NOMO-1 (cell line): ENCODE data around the gene SLC22A13.
"Not testable (repeated sequence)": the region's sequence is repeated elsewhere in the genome, so short reads cannot be mapped to it uniquely, and the experiment has no call there.

Experiments used
- DNase-seq, 2 experiments: peaks; one replicate each; lab custom pipeline; 2025; ENCODE audit not compliant: unreplicated experiment in 2 of 2; lab: John Stamatoyannopoulos, UW

SLC22A13 gene

DNA sequence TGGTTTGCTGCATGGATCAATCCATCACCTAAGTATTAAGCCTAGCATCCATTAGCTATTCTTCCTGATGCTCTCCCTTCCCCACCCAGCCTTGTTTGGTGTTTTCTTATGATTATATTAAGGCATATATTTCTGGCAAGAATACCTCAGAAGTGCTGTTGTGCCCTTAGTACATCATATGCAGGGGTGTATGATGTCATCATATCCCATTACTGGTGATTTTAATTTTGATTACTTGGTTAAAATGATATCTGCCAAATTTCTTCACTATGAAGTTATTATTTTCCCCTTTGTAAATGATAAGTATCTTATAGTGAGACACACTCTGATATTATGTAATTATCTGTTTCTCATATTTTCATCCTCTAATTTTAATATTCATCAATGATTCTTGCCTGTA, 31.9 kb downstream of the SLC22A13 start:
- DNase-seq, result no peak

DNA sequence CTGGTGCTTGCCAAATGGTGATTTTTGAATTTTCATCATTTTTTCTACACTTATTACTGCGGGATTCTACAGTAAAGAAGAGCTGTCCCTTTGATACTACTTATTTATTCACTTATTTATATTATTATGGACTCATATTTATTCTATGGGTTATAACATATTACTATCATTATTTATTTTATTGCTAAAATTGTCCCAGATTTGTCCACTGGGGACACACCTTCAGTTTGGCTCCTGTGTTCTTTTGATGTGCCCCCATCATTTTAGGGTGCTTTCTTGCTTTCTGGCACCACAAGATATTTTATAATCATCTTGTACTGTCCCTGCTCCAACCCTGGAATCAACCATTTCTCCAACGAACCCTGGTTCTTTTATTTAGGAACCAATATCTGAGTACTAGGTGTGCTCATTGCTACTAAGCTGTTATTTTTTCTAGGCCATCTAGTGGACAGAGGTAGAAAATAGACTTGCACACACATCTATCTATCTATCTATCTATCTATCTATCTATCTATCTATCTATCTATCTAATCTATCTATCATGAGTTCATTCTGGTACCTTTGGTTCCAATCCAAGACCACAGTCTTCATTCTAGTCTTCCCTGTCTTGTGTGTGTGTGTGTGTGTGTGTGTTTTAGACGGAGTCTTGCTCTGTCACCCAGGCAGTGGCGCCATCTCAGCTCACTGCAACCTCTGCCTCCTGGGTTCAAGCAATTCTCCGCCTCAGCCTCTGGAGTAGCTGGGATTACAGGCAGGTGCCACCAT, 32.5 kb downstream of the SLC22A13 start:
- no peak for DNase-seq

DNA sequence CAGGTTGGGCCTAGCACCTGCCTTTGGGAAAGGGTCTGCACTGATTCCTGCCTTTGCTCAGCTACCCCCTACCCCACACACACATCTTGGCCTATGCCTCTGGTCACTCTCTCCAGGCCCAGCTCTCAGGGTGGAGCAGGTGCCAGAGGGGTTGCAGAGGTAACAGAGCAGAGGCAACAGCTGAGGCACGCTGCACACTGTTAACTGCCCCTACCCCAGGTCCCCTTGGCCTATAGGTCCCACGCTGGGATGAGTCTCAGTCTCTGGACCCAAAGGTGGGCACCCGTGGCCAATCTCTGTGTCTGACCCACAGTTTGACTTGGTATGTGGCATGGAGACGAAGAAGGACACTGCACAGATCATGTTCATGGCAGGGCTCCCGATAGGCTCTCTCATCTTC, 41.3 kb downstream of the SLC22A13 start:
- no peak for DNase-seq

DNA sequence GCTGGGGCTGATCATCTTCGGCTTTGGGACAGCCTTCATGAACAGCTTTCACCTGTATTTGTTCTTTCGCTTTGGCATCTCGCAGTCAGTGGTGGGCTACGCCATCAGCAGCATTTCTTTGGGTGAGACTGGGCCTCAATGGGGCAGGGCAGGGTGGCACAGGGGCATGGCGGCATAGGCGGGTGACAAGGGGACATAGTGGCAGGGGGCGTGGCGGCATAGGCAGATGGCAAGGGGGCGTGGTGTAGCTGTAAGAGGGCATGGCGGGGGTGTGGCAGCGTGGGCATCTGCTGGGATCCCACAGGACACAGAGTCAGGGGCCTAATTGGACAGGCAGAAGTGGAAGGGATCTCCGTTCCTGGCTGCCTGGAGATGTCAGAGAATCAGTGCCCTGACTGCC, 42.0 kb downstream of the SLC22A13 start:
- DNase-seq, result no peak

DNA sequence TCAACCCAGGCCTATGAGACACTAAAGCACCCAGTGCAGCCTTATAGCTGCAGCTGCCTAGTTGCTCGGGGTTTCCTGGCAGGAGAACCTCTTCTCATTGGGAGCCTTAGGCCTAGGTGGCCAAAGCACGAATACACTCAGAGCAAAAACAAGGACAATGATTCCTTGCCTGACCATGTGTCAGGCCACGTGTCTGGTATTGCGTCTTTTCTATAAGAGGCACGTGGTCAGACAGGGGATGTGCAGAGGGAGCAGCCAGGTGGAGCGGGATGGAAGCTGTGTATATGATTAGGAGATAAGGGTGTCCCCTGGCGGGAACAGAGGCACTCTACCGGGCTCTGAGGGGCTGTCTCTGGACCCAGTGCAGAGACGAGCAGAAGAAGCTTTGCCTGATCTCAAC, 42.8 kb downstream of the SLC22A13 start:
- no peak for DNase-seq

DNA sequence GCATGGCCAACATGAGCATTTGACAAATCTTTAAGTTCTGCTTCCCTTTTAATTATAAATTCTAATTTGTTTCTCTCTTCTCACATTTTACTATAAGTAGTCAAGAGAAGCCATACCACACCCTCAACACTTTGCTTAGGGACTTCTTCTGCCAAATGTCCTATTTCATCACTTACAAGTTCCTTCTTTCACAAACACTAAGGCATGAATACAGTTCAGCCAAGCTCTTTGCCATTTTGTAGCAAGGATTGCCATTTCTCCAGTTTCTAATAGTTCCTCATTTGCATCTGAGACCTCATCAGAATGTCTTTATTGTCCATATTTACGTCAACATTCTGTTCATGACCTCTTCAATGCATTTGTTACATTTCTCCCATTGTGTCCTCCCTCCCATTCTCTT, 45.9 kb downstream of the SLC22A13 start:
- DNase-seq, result peak; percentile 75 to 90

DNA sequence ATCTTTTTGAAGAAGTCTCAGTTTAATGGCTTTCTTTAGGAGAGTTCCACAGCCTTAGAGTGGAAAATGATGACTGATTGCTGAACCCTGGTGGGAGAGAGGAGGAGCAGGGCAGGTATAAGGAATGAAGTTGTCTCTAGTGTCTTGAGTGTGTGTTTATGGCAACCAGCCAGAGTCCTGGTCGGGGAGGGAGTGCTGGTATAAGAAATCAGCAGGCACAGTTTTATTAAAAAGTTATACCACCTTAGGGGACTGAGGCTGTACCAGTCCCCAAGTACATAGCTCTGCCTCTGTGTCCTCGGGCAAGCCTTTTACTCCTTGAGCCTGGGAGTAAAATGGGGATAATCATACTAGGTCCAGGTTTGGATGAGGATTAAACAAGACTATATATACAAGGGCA, 46.3 kb downstream of the SLC22A13 start:
- DNase-seq, result no peak

DNA sequence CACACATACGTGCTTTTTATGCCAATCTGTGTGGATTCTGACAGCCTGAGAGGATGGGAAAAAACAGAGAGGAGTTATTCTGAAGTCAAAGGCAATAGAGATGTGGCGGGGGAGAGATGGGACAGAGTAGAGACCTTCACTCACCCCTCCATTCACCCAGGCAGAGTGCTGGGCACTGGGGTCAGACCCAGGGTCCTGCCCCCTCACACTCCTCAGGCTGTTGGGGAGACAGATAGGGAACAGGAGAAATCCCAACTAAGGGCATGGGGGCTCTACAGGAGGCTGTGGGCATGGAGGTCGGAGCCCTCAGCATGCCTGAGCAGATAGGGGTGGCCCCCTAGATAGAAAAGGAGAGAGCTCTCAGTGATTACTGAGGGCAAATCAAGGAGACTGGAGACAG, 46.7 kb downstream of the SLC22A13 start:
- no peak for DNase-seq

DNA sequence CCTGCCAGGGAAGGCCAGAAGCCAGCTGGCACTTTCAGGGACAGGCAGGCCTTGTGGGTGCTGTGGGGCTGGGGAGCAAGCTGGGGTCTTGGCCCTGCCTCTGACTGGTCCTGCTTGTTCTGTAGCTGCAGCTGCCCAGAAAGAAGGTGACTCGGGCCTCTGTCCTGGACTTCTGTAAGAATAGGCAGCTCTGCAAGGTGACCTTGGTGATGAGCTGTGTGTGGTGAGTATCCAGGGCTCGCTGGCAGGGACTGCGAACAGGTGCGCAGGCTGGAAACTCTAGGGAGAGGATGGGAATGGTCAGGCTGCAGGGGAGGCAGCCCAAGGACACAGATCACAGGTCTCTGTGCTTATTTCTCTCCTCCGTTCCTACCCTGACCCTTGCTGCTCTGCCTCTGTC, 47.7 kb downstream of the SLC22A13 start:
- no peak for DNase-seq

DNA sequence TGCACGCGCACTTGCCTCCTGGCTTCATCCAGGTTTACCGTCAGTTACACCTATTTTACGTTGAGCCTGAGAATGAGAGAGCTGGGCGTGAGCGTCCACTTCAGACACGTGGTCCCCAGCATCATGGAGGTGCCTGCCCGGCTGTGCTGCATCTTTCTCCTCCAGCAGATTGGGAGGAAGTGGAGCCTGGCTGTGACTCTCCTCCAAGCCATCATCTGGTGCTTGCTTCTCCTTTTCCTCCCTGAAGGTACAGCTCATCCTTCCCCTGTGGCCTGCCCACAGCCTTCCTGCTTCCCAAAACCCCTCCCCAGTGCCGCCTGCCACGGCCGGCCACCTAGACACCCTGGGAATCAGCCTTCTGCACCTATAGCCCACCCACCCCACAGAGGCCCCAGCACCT, 48.1 kb downstream of the SLC22A13 start:
- DNase-seq, result peak in 1 of 2 experiments; percentile 18

DNA sequence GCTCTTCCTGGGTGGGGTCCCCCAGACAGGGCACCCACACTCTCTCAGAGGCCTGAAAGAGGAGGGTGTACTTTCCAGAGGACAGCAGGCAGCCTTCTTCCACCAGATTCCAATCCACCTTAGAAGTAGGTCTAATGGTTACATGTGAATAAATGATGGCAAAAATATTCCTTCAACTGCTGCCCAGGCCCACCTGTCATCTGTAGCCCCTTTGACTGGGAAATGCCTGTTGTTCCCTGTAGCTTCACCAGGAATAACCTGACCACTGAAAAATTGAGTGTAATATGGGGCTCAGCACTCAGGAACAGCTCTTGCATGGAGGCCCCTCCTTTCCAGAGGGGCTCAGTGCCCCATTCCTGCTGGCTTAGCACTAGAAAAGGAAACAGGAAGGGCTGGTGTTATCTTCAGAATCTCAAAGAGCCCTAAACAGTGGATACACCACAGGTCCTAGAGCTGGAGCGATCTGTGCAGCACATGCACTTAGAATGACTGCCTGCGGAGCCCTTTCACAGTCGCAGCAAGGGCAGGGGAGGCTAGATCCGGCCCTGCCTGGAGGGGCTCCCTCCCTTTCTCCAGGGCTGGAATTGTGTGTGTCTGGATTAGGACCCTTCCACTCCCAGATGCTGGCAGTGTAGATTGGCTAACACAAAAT, 48.6 kb downstream of the SLC22A13 start:
- no peak for DNase-seq

DNA sequence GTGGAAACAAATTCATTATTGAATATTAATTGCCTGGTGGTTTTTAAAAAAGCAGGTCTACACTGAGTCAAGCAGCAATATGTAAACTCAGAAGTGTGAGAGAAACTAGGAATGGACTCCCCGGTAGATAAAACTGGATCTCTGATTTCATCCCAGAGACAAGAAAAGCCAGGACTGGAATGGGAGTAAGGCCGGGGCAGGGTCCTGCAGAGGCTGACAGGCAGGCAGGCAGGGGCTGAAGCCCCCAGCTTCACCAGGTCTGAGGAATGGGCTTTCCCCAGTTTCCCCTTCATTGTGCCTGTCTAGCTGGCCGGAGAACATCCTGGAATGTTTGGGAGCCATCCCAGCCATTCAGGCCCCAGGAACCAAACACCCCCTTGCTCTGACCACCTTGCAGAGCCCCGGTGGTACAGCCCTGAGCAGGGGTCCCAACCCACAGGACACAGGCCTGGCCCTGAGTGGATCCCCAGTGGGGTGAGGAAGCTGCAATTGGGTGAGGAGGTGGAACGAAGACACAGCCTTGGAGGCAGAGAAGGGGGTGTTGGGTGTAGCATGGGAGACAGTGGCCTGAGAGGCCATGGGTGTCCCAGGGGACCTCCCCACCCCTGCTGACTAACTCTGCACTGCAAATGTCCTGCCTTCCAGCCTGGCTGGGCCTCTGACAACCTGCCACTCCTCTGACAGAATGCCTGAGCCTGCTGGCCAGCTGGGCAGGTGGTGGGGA, 49.3 kb downstream of the SLC22A13 start:
- DNase-seq, result no peak

DNA sequence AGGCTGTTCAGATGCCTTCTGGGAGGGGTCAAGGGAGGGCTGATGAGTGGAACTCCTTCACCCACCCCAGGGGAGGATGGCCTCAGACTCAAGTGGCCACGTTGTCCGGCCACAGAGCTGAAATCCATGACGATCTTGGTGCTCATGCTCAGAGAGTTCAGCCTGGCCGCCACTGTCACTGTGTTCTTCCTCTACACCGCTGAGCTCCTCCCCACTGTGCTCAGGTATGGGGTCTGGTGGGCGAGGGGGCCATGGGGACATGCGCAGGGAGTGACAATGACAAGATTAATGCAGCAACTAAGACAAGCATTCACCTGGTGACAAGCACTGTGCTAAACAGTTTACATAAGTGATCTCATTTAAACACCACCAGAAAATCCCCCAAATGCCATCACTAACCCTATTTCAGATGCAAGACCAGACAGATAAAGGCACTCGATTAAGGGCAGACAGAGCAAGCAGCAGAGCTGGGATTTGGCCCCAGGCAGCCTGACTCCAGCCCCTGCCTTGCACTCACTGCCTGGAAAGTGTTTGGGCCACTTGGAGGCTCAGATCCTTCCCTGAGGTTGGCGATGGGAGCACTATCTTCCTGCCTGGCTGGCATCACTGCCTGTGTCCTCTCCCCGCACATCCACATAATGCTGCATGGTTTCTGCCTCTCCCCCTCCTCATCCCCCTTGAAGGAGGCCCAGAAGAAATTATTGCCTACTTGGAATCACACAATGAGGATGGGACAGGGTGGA, 50.0 kb downstream of the SLC22A13 start:
- DNase-seq, result no peak

DNA sequence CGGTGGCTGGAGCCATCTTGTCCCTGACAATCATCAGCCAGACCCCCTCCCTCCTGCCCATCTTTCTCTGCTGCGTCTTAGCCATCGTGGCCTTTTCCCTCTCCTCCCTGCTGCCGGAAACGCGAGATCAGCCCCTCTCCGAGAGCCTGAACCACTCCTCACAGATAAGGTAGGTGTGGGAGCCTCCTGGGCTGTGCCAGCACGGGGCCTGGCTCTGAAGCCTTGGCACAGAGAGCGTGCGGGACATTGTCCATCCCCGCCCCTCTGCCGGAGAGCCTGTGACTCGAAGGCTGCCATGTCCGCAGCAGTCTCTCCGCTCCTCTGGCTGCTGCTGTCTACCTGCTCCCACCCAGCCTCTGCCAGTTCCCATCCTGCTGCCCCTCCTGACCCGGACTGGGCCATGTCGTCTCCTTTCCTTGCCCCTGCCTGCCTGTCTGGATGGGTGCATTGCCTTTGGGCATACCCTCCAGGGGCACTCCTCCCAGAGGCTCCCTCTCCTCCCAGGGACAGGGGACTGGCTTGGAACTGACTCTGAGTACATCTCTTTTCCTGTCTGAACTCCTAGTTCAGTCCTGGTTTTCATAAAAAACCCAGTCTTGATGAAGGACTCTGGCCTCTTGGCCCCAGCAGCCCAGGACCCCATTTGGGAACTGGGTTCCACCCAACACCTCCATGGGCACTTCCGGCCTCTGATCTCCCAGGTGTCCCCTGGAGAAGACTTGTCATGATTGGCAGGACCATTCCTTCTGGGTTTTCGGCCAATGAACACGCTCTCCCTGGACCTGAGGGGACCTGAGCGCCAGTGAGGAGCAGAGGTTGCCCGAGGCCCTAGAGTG, 51.0 kb downstream of the SLC22A13 start:
- no peak for DNase-seq

DNA sequence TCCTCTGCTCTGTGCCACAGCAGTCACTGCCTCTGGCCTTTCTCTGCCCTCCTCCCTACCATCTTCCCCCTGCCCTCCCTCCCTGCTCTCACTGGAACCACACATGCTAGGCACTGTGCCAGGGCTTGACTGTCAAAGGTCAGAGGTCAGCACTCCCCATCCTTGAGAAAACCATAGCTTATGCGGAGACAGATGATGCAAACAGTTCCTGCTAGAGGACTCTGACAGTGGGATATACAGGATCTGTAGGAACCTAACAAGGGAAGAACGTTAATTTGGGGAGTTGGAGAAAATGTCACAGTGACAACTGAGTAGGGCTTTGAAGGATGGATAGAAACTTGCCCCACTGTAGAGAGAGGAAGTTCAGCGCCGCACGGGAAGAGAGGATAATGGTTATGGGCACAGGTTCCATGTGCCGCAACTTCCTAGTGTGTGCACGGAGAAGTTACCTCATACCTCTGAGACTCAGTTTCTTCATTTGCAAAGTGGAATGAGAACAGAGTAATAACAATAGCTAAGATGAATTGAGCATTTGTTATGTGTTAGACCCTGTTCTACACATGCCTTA, 51.7 kb downstream of the SLC22A13 start:
- peak in 1 of 2 experiments; percentile 11 for DNase-seq

DNA sequence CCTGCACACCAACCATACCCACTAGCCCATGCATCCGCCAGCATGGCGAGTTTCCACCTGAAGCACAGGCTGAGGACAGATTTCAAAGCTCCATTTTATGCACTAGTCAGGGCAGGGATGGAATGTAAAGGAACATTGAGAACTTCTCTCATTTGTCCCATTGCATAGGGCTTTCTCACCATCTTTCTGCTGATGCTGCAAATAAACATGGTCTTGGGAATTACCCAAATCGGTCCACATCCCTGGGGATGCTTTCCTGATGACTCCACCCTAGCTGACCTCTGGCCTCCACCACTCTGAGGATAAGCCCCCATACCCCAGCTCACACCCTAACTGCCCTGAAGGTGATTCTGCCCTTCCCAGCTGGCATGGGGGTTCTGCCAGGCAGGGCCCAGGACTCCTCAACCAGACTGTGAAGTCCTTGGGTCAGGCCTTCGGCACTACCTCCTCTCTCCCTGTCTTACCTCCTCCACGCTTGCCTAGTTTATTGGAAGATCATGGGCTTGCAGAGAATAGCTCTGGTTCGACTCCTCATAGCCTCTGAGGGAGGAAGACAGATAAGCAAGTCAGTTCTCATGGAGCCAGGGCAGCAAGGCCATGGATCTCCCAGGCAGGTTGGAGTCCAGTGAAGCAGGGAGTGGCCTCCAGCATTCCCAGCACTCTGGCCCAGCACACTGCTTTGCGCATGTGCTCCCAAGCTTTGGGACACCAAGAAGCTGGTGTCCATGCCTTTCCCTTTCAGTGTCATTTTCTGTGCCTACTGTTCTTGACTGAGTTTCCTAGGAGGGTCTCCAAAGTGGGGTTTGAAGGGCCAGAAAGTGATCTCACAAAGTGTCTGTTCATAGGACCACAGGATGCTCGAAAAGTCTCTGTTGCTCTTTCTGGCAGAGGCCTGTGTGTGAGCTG, 53.4 kb downstream of the SLC22A13 start:
- no peak for DNase-seq

DNA sequence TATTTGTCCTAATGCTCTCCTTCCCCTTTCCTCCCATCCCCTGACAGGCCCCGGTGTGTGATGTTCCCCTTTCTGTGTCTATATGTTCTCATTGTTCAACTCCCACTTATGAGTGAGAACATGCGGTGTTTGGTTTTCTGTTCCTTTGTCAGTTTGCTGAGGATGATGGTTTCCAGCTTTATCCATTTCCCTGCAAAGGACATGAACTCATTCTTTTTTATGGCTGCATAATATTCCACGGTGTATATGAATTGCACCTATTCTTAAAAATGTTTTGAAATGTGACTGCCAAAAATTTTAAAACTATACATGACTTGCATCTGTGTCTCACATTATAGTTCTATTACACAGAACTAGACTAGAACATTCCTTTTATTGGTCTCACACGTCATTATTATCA, 55.0 kb downstream of the SLC22A13 start:
- not testable (repeated sequence) for DNase-seq

DNA sequence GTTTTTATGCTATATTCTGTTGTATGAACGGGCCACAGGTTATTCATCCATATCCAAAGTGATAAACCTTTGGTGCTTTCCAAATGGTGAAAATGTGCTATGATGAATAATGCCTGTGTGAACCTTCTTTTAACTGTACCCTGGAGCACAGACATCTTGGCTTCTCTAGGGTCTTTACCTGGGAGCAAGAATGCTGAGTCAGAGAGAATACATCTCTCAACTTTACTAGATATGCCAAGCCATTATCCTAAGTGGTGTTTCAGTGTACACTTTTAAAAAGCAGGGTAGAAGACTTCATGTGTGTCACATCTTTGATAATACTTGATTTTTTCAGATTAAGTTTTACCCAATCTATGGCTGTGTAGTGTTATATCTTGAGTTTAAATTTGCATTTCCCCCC, 57.4 kb downstream of the SLC22A13 start:
- no peak for DNase-seq

DNA sequence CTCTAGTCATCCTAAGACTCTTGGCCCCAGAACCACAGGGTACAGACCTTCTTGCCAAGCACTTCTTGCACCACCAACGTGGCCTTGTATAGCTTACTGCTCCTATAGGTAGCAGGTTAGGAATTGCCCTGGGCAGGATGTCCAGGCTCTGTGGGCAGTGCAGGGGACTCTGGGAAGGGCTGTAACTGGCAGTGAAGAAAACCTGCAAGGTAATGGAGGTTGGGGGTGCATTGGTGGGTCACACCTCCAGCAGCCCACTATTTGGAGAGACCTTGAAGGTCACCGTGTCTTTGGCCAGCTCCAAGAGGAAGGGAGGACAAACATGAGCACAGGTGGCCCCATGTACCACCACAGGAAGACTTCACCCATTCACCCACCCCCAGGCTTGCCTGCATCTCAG, 59.6 kb downstream of the SLC22A13 start:
- DNase-seq, result no peak
